Upper lobe of right lung (tissue), 1 donor: Measurements from ENCODE around the gene HSPA4. TPM values are rescaled to one million over a fixed set of nuclear protein-coding genes. Genes with fewer than 3 reads are reported as not detected.

Experiments used
- ATAC-seq: fragments of 200-7000 bp; cut with Tn5 transposase; one replicate; pipeline ENCODE4 v1.9.1; 2020; ENCODE audit warnings: mild to moderate bottlenecking, moderate library complexity
- DNase-seq: peaks from one replicate; pipeline ENCODE4 v3.0.0-alpha.2; 2020
- H3K27ac ChIP-seq: fragments of 200-600 bp; one replicate; pipeline ENCODE4 v1.8.0; 2022
- H3K27me3 ChIP-seq: fragments of 200-600 bp; one replicate; pipeline ENCODE4 v1.8.0; 2022; ENCODE audit warnings: mild to moderate bottlenecking
- H3K36me3 ChIP-seq: fragments of 200-600 bp; one replicate; pipeline ENCODE4 v1.8.0; 2022
- H3K4me1 ChIP-seq: fragments of 200-600 bp; one replicate; pipeline ENCODE4 v1.8.0; 2022
- H3K4me3 ChIP-seq: fragments of 200-600 bp; one replicate; pipeline ENCODE4 v1.8.0; 2022; ENCODE audit warnings: mild to moderate bottlenecking
- H3K9me3 ChIP-seq: fragments of 200-600 bp; one replicate; pipeline ENCODE4 v1.8.0; 2022
- CTCF ChIP-seq: fragments of 200-600 bp; IDR thresholded peaks from one replicate; pipeline ENCODE4 v1.8.0; 2022; ENCODE audit warnings: antibody characterized with exemption
- intact Hi-C: fragments of 100-400 bp; cut with DNase I; formaldehyde crosslinking; loops from one replicate; pipeline ENCODE4 v1.11.0; 2022
- total RNA-seq: library from RNA; stranded (reverse); fragmentation: NEBNext Ultra II Directional; extraction: Animal tissue kit (Norgen Biotek cat#: 25700); gene quantifications from one replicate; pipeline ENCODE4 v1.2.1, GENCODE V29; 2021
- donor health status: DM: no; HTN: yes; CAD: no; lungs with severe emphysema.

The HSPA4 gene
- total RNA-seq, 1 donor from 2014 or later, result 64.1 TPM

GRCh38 chr5:133086366-133086875 is 34.6 kb downstream of the HSPA4 start:
- intact Hi-C loops, result no loop called here

GRCh38 chr5:133088064-133088463 is 36.3 kb downstream of the HSPA4 start:
- Histone ChIP-seq H3K4me1 (no peaks in the 10 kb centered on the region), H3K4me3 (no peak overlapping the region), H3K27me3 (no peaks in the 10 kb centered on the region), H3K9me3 (no peaks in the 10 kb centered on the region), H3K36me3 (peaks cover 82% of the 10 kb centered on the region), H3K27ac (no peak overlapping the region)
- intact Hi-C loops, result no loop called here
- no peak for ATAC-seq
- no peak for TF ChIP-seq CTCF
- no peak for DNase-seq

More at GRCh38 chr5:133086366-133086875, 34.6 kb downstream of the HSPA4 start:
- TF ChIP-seq CTCF, result no peak
- no peaks in the 10 kb centered on the region for H3K4me1 ChIP-seq
- no peak for DNase-seq
- H3K27me3 ChIP-seq, result no peaks in the 10 kb centered on the region
- H3K9me3 ChIP-seq, result no peaks in the 10 kb centered on the region
- H3K27ac ChIP-seq, result no peak overlapping the region
- H3K36me3 ChIP-seq, result peaks cover 81% of the 10 kb centered on the region
- H3K4me3 ChIP-seq, result no peak overlapping the region
- no peak for ATAC-seq

- Histone ChIP-seq H3K27me3 (no peaks in the 10 kb centered on the region), H3K36me3 (peaks cover 99% of the 10 kb centered on the region), H3K9me3 (no peaks in the 10 kb centered on the region), H3K27ac (no peak overlapping the region), H3K4me1 (no peaks in the 10 kb centered on the region), H3K4me3 (no peak overlapping the region)
- no peak for DNase-seq
- intact Hi-C loops, result no loop called here
- TF ChIP-seq CTCF, result no peak
- ATAC-seq, result no peak
These were observed 39.2 kb downstream of the HSPA4 start for GRCh38 chr5:133091034-133091433.

GRCh38 chr5:133106343-133106742 is 54.5 kb downstream of the HSPA4 start:
- no peaks in the 10 kb centered on the region for H3K27me3 ChIP-seq
- H3K36me3 ChIP-seq, result peaks cover 42% of the 10 kb centered on the region
- ATAC-seq (no peak), DNase-seq (no peak)
- no peak overlapping the region for H3K27ac ChIP-seq
- no peak overlapping the region for H3K4me3 ChIP-seq
- intact Hi-C loops, result no loop called here
- TF ChIP-seq CTCF, result no peak
- H3K4me1 ChIP-seq, result peaks cover 8% of the 10 kb centered on the region
- no peaks in the 10 kb centered on the region for H3K9me3 ChIP-seq

GRCh38 chr5:133106761-133107572 is 55.2 kb downstream of the HSPA4 start:
- Histone ChIP-seq H3K27me3 (no peaks in the 10 kb centered on the region), H3K9me3 (no peaks in the 10 kb centered on the region), H3K4me1 (peaks cover 9% of the 10 kb centered on the region), H3K36me3 (peaks cover 37% of the 10 kb centered on the region), H3K27ac (peak overlapping the region; percentile 11), H3K4me3 (no peak overlapping the region)
- TF ChIP-seq CTCF, result no peak
- intact Hi-C loops, result no loop called here
- DNase-seq, result no peak
- peak; percentile 87 for ATAC-seq
